Parathyroid adenoma (tissue), 2 donors: ENCODE results near the gene TECPR1.

Experiments used
- H2AFZ ChIP-seq: fragments of 300-600 bp; sonication (generic); one replicate; pipeline ENCODE4 v1.7.0; 2017; ENCODE audit warnings: antibody characterized with exemption, mild to moderate bottlenecking
- H3K27ac ChIP-seq: fragments of 300-600 bp; sonication (generic); one replicate; pipeline ENCODE4 v1.7.0; 2017
- H3K27me3 ChIP-seq: fragments of 300-600 bp; sonication (generic); one replicate; pipeline ENCODE4 v1.7.0; 2017; ENCODE audit warnings: low read length; ENCODE audit not compliant: control insufficient read depth, insufficient read depth
- H3K36me3 ChIP-seq: fragments of 300-600 bp; sonication (generic); one replicate; pipeline ENCODE4 v1.7.0; 2017; ENCODE audit warnings: low read length; ENCODE audit not compliant: control insufficient read depth, insufficient read depth
- H3K4me1 ChIP-seq: fragments of 300-600 bp; sonication (generic); one replicate; pipeline ENCODE4 v1.7.0; 2017; ENCODE audit warnings: control low read depth
- H3K4me2 ChIP-seq: fragments of 300-600 bp; sonication (generic); one replicate; pipeline ENCODE4 v1.7.0; 2017; ENCODE audit warnings: low read length
- H3K4me3 ChIP-seq: fragments of 300-600 bp; sonication (generic); one replicate; pipeline ENCODE4 v1.7.0; 2017; ENCODE audit warnings: low read depth, low read length
- H3K79me2 ChIP-seq: fragments of 300-600 bp; sonication (generic); one replicate; pipeline ENCODE4 v1.7.0; 2017; ENCODE audit warnings: control low read depth
- H3K9ac ChIP-seq: fragments of 300-600 bp; sonication (generic); one replicate; pipeline ENCODE4 v1.7.0; 2017; ENCODE audit warnings: mild to moderate bottlenecking
- H3K9me3 ChIP-seq: fragments of 300-600 bp; sonication (generic); one replicate; pipeline ENCODE4 v1.7.0; 2017; ENCODE audit warnings: low read length; ENCODE audit not compliant: control insufficient read depth
- TF ChIP-seq, protein P1 (sequence below): fragments of 300-600 bp; sonication (generic); IDR thresholded peaks from one replicate; pipeline ENCODE4 v1.7.0; 2017; ENCODE audit warnings: antibody characterized with exemption, mild to moderate bottlenecking
- donor health status: primary hyperparathyroidism.

The TECPR1 gene

DNA sequence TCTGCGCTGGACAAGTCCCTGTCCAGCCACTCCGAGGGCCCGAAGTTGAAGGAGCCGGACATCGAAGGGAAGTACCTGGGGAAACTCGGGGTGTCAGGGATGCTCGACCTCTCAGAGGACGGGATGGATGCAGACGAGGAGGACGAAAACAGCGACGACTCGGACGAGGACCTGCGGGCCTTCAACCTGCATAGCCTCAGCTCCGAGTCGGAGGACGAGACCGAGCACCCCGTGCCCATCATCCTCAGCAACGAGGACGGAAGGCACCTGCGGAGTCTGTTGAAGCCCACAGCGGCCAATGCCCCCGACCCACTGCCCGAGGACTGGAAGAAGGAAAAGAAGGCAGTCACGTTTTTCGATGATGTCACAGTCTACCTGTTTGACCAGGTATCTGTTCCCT lies 57.8 kb downstream of the TECPR1 start:
- H3K27me3 ChIP-seq, result no peaks in the 10 kb centered on the region
- peaks cover 13% of the 10 kb centered on the region for H3K79me2 ChIP-seq
- no peaks in the 10 kb centered on the region for H3K36me3 ChIP-seq
- H3K9ac ChIP-seq, result no peak overlapping the region
- no peaks in the 10 kb centered on the region for H3K4me1 ChIP-seq
- H3K4me2 ChIP-seq, result no peak overlapping the region
- H3K27ac ChIP-seq, result no peak overlapping the region
- TF ChIP-seq, protein P1, sequence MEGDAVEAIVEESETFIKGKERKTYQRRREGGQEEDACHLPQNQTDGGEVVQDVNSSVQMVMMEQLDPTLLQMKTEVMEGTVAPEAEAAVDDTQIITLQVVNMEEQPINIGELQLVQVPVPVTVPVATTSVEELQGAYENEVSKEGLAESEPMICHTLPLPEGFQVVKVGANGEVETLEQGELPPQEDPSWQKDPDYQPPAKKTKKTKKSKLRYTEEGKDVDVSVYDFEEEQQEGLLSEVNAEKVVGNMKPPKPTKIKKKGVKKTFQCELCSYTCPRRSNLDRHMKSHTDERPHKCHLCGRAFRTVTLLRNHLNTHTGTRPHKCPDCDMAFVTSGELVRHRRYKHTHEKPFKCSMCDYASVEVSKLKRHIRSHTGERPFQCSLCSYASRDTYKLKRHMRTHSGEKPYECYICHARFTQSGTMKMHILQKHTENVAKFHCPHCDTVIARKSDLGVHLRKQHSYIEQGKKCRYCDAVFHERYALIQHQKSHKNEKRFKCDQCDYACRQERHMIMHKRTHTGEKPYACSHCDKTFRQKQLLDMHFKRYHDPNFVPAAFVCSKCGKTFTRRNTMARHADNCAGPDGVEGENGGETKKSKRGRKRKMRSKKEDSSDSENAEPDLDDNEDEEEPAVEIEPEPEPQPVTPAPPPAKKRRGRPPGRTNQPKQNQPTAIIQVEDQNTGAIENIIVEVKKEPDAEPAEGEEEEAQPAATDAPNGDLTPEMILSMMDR, result no peak
- no peaks in the 10 kb centered on the region for H3K9me3 ChIP-seq
- H2AFZ ChIP-seq, result no peak overlapping the region
- no peak overlapping the region for H3K4me3 ChIP-seq

DNA sequence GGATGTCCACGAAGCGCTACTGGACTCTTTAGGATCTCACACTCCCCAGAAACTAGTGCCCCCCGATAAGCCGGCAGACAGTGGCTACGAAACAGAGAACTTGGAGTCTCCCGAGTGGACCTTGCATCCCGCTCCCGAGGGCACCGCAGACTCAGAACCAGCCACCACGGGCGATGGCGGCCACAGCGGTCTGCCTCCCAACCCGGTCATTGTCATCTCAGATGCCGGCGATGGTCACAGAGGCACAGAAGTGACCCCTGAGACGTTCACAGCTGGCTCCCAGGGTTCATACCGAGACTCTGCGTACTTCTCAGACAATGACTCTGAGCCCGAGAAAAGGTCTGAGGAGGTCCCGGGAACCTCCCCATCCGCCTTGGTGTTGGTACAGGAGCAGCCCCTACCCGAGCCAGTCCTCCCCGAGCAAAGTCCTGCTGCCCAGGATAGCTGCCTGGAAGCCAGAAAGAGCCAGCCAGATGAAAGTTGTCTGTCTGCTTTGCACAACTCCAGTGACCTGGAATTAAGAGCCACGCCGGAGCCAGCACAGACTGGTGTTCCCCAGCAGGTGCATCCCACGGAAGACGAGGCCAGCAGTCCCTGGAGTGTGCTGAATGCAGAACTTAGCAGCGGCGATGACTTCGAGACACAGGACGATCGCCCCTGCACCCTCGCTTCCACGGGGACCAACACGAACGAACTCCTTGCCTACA lies 58.4 kb downstream of the TECPR1 start:
- H2AFZ ChIP-seq, result no peak overlapping the region
- H3K9me3 ChIP-seq, result no peaks in the 10 kb centered on the region
- no peaks in the 10 kb centered on the region for H3K27me3 ChIP-seq
- no peak overlapping the region for H3K27ac ChIP-seq
- H3K79me2 ChIP-seq, result peaks cover 14% of the 10 kb centered on the region
- H3K4me1 ChIP-seq, result no peaks in the 10 kb centered on the region
- no peak overlapping the region for H3K4me2 ChIP-seq
- TF ChIP-seq, protein P1, result no peak
- H3K36me3 ChIP-seq, result no peaks in the 10 kb centered on the region
- no peak overlapping the region for H3K9ac ChIP-seq
- H3K4me3 ChIP-seq, result no peak overlapping the region

DNA sequence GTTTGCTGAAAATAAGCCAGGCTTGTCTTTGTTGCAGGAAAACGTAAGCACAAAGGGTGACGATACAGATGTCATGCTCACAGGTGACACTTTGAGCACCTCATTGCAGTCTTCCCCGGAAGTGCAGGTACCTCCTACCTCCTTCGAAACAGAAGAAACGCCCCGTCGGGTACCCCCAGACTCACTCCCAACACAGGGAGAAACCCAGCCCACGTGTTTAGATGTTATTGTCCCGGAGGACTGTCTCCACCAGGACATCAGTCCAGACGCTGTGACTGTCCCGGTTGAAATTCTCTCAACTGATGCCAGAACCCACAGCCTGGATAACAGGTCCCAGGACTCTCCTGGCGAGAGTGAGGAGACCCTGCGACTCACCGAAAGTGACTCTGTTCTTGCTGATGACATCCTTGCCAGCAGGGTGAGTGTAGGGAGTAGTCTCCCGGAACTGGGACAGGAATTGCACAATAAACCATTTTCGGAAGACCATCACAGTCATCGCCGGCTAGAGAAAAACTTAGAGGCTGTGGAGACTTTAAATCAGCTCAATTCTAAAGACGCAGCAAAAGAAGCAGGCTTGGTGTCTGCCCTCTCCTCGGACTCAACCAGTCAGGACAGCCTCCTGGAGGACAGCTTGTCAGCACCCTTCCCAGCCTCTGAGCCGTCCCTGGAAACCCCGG lies 59.1 kb downstream of the TECPR1 start:
- Histone ChIP-seq H2AFZ (no peak overlapping the region), H3K9me3 (no peaks in the 10 kb centered on the region), H3K9ac (no peak overlapping the region), H3K27me3 (no peaks in the 10 kb centered on the region), H3K27ac (no peak overlapping the region), H3K79me2 (peaks cover 14% of the 10 kb centered on the region), H3K4me3 (no peak overlapping the region), H3K4me2 (no peak overlapping the region), H3K36me3 (no peaks in the 10 kb centered on the region), H3K4me1 (no peaks in the 10 kb centered on the region)
- TF ChIP-seq, protein P1, result no peak

DNA sequence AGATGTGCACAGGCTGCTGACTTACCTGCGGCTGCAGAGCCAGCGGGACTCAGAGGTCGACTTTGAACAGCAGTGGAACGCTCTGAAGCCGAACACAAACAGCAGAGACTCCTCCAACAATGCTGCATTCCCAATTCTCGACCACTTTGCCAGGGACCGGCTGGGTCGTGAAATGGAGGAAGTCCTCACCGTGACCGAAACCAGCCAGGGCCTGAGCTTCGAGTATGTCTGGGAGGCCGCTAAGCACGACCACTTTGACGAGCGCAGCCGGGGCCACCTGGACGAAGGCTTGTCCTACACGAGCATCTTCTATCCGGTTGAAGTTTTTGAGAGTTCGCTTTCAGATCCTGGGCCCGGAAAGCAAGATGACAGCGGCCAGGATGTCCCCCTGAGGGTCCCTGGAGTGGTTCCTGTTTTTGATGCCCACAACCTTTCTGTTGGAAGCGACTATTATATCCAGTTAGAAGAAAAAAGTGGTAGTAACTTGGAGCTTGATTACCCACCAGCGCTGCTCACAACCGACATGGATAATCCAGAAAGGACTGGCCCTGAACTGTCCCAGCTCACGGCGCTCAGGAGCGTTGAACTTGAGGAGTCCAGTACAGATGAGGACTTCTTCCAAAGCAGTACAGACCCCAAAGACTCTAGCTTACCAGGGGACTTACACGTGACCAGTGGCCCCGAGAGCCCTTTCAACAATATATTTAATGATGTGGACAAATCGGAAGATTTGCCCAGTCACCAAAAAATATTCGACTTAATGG lies 60.2 kb downstream of the TECPR1 start:
- Histone ChIP-seq H3K4me3 (no peak overlapping the region), H3K27ac (no peak overlapping the region), H3K9me3 (no peaks in the 10 kb centered on the region), H3K4me2 (no peak overlapping the region), H3K4me1 (no peaks in the 10 kb centered on the region), H3K79me2 (peaks cover 14% of the 10 kb centered on the region), H3K9ac (no peak overlapping the region), H3K27me3 (no peaks in the 10 kb centered on the region), H2AFZ (no peak overlapping the region), H3K36me3 (no peaks in the 10 kb centered on the region)
- TF ChIP-seq, protein P1, result no peak
